ENCODE results near the gene PIRT.
"Not testable (repeated sequence)": the region's sequence is repeated elsewhere in the genome, so short reads cannot be mapped to it uniquely, and the experiment has no call there.

Gene PIRT

GRCh38 chr17:10837921-10838320 is at the start of gene PIRT:
PIRT (minus strand) TSS chr17:10838087; CDS start chr17:10825645, 12,442 bp downstream.
- no peak for DNase-seq (ENCODE audit: low spot score)

- no peak for DNase-seq (ENCODE audit: low spot score)
Measured at GRCh38 chr17:10881959-10882358, 44.1 kb upstream of the PIRT start.

GRCh38 chr17:10879190-10879836 is 41.4 kb upstream of the PIRT start:
- DNase-seq (ENCODE audit: low spot score) = no peak

- peak; percentile 29 for DNase-seq (ENCODE audit: low spot score)
Measured at GRCh38 chr17:10875984-10876555, 38.2 kb upstream of the PIRT start.

- no peak for DNase-seq (ENCODE audit: low spot score)
Measured at GRCh38 chr17:10875430-10875851, 37.6 kb upstream of the PIRT start.

GRCh38 chr17:10871914-10872313 is 34.0 kb upstream of the PIRT start:
- DNase-seq (ENCODE audit: low spot score) = no peak

GRCh38 chr17:10870336-10871050 is 32.6 kb upstream of the PIRT start:
- no peak for DNase-seq (ENCODE audit: low spot score)

GRCh38 chr17:10868744-10869143 is 30.9 kb upstream of the PIRT start:
- not testable (repeated sequence) for DNase-seq (ENCODE audit: low spot score)

GRCh38 chr17:10859051-10859450 is 21.2 kb upstream of the PIRT start:
- DNase-seq (ENCODE audit: low spot score) = no peak

- DNase-seq (ENCODE audit: low spot score) = no peak
Measured at GRCh38 chr17:10857976-10858375, 20.1 kb upstream of the PIRT start.

GRCh38 chr17:10846636-10847035 is 8.7 kb upstream of the PIRT start:
- not testable (repeated sequence) for DNase-seq (ENCODE audit: low spot score)

GRCh38 chr17:10845388-10845751 is 7.5 kb upstream of the PIRT start:
- DNase-seq (ENCODE audit: low spot score) = no peak

GRCh38 chr17:10844621-10845387 is 6.9 kb upstream of the PIRT start:
- peak; percentile 80 for DNase-seq (ENCODE audit: low spot score)

- DNase-seq (ENCODE audit: low spot score) = no peak
Measured at GRCh38 chr17:10843811-10844210, 5.9 kb upstream of the PIRT start.

- DNase-seq (ENCODE audit: low spot score) = no peak
Measured at GRCh38 chr17:10842658-10843057, 4.8 kb upstream of the PIRT start.

- DNase-seq (ENCODE audit: low spot score) = no peak
Measured at GRCh38 chr17:10838682-10839081, 795 bp upstream of the PIRT start.

GRCh38 chr17:10836966-10837590 is 809 bp downstream of the PIRT start:
- DNase-seq (ENCODE audit: low spot score) = no peak

GRCh38 chr17:10836145-10836544 is 1.7 kb downstream of the PIRT start:
- no peak for DNase-seq (ENCODE audit: low spot score)

- DNase-seq (ENCODE audit: low spot score) = no peak
Measured at GRCh38 chr17:10831696-10832095, 6.2 kb downstream of the PIRT start.

GRCh38 chr17:10827898-10828552 is 9.9 kb downstream of the PIRT start:
- DNase-seq (ENCODE audit: low spot score) = no peak

- no peak for DNase-seq (ENCODE audit: low spot score)
Measured at GRCh38 chr17:10824874-10825273, 13.0 kb downstream of the PIRT start.

GRCh38 chr17:10821770-10822169 is 16.1 kb downstream of the PIRT start:
- no peak for DNase-seq (ENCODE audit: low spot score)

Measured in germinal center (tissue), 1 donor.